ENCODE measurements around the gene SLC50A1. TPM values are rescaled to one million over a fixed set of nuclear protein-coding genes. Genes with fewer than 3 reads are reported as not detected.
"Not testable (repeated sequence)": the region's sequence is repeated elsewhere in the genome, so short reads cannot be mapped to it uniquely, and the experiment has no call there.

Gene SLC50A1
- total RNA-seq, 1 donor from 2014 or later, result 37.7 TPM

DNA sequence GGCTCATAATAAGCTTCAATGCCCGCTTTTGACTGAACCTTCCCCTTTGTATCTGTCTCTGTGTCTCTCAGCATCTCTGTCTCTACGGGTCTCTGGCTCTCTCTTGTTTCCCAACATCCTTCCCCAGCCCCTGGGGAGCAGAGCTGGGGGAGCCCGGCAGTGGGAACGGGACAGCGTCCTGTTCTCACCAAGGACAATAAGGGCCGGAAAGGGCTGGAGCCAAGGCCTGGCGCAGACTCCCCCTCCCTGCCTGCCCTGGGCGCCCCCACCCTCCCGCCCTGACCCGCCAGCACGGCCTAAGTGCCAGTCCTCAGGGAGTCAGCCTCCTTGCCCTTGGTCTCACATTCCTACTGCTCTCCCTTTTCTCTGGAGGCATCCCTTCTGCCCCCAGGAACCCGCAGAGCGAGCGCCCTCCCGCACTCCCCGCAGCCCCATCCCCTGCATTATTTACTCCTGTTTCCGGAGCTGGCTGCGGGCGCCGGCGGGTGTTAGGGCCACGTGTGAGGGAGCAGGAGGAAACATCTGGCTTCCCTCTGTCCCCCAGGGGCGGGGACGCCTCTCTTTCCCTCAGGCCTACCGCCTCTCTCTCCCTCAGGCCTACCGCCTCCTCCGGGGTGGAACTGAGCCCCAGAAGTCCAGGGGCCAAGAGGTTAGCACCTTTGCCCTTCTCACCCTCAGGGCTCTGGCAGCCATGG lies 31.0 kb downstream of the SLC50A1 start:
- DNase-seq (ENCODE audit: low read depth), result no peak
- TF ChIP-seq, protein P1, sequence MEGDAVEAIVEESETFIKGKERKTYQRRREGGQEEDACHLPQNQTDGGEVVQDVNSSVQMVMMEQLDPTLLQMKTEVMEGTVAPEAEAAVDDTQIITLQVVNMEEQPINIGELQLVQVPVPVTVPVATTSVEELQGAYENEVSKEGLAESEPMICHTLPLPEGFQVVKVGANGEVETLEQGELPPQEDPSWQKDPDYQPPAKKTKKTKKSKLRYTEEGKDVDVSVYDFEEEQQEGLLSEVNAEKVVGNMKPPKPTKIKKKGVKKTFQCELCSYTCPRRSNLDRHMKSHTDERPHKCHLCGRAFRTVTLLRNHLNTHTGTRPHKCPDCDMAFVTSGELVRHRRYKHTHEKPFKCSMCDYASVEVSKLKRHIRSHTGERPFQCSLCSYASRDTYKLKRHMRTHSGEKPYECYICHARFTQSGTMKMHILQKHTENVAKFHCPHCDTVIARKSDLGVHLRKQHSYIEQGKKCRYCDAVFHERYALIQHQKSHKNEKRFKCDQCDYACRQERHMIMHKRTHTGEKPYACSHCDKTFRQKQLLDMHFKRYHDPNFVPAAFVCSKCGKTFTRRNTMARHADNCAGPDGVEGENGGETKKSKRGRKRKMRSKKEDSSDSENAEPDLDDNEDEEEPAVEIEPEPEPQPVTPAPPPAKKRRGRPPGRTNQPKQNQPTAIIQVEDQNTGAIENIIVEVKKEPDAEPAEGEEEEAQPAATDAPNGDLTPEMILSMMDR (conservative IDR thresholded peaks at IDR 0.05; ENCODE audit: low read depth, low read length), result no peak
- no peak overlapping the region for H3K4me3 ChIP-seq (ENCODE audit: low read depth, low read length)

DNA sequence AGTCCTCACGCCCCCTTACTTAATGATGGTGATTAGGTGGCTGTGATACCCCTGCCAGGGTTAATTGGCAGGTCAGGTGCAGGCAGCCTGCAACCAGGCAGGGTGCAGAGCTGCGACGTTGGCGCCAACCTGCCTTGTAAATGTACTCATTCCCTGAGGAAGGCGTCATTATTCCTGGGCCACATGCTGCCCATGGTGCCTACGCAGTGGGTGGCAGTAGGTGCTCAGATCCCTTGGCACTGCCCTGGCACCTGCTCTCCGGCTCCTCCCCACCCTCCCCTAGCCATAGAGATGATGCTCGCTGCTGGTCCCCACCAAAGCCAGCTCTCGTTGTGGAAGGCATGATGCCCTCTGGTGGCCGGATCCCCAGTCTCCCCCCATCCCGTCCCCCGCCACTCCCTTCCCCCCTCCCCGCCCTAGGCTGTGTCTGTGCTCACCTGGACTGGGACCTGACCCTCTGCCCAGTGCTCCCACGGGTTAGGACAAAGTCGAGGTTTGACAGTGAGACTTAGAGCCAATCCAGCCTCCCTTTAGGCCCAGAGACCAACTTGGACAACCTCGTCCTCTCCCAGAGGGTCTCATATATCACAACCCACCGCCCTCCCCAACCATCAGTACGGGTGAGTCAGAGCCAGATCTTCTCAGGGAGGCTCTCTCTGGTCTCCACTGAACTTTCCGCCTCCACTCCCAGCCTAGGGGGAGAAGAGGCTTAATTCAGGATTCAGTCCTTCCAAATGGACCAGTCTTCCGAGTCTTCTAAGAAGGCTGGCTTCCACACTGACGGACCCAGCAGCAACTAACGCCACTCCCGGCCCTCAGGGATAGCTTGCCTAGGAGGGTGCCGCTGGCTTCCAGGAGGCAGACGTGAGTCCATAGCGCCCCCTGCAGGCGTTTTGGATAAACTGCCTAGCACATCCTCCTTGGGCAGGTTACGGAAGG lies 31.8 kb downstream of the SLC50A1 start:
- TF ChIP-seq, protein P1 (conservative IDR thresholded peaks at IDR 0.05; ENCODE audit: low read depth, low read length), result peak; percentile 96
- peak overlapping the region; percentile 34 for H3K4me3 ChIP-seq (ENCODE audit: low read depth, low read length)
- no peak for DNase-seq (ENCODE audit: low read depth)

DNA sequence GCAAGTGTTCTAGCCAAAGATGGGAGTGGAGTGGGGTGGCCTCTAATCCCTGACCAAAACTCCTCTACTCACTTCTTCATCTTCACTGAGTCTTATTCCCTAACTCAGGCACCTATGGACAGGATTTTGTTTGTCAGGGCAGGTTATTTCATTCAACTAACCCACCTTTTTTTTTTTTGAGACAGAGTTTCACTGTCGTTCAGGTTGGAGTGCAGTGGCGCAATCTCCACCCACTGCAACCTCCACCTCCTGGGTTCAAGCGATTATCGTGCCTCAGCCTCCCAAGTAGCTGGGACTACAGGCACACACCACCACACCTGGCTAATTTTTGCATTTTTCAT lies 32.4 kb downstream of the SLC50A1 start:
- DNase-seq (ENCODE audit: low read depth); H3K4me3 ChIP-seq (ENCODE audit: low read depth, low read length): not testable (repeated sequence)

DNA sequence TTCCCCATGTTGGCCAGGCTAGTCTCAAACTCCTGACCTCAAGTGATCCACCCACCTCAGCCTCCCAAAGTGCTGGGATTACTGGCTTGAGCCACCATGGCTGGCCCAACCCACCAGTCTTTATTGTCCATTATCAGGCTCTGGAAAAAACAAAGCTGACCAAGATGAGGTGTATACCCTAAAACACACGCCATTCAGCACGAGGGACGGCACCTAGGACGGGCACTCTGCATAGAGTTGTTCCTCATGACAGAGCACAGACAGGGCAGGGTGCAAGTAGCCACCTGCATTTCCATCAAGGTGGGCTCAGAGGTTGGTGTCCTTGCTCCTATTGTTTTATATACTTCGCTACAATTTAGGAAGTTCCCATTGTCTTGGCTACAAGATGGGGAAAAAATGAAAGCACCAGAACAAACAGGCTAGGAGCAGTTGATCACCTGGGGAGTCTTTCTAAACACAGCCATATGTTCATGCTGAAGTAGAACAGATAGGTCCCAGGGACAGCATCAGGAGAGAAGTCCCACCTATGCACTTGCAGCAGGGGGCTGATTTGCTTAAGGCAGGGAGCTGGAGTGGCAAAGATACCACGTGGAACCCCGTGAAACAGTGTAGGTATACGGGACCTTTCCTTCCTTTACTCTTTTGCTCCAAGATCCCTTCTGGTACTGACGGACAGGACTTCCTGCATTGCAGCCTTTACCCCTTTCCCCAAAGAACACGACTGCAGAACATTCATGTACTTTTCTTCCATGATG lies 33.0 kb downstream of the SLC50A1 start:
- no peak overlapping the region for H3K4me3 ChIP-seq (ENCODE audit: low read depth, low read length)
- no peak for DNase-seq (ENCODE audit: low read depth)
- TF ChIP-seq, protein P1 (conservative IDR thresholded peaks at IDR 0.05; ENCODE audit: low read depth, low read length), result no peak

DNA sequence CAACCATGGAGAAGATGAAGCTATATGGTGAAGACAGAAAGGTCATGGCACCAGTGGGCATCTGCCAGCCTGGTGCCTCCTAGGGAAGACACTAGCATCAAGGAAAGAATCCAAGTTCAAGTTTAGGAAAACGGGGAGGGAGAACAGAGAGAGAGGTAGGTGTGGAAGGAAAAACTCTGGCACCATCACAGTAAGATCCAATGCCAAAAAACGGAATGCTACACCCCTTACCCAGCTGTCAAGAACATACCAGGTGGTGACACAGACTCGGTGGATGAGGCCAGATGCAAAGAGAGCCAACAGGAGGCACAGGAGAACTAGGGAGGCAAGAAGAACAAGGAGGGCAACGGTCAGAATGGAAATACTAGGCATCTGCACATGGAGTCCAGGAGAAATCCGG lies 33.9 kb downstream of the SLC50A1 start:
- TF ChIP-seq, protein P1 (conservative IDR thresholded peaks at IDR 0.05; ENCODE audit: low read depth, low read length), result no peak
- no peak for DNase-seq (ENCODE audit: low read depth)
- H3K4me3 ChIP-seq (ENCODE audit: low read depth, low read length), result no peak overlapping the region

DNA sequence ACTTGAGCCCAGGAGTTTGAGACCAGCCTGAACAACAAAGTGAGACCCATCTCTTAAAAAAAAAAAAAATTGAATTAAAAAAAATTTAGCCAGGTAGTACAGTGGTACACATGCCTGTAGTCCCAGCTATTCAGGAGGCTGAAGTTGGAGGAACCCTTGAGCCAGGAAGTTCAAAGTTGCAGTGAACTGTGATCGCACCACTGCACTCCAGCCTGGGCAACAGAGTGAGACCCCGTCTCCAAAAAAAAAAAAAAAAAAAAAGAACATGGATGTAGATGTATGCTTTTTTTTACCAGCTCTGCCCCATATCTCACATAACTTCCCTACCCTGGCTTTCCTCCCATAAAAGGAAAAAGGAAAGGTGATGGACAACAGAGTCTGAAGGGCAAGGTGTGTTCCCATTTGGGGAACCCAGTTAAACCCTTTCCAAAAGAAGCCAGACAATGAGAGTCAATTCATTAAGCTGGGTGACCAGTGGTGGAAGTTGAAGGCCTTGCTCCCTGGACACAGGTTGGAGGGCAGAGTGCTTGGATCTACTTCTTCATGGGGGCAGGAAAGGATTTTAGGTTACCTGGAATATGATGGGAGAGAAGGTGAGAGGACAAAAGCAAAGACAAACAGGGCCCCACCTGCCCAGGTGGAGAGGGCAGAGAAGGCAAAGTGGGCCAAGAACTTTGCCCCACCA lies 34.6 kb downstream of the SLC50A1 start:
- no peak for DNase-seq (ENCODE audit: low read depth)
- no peak overlapping the region for H3K4me3 ChIP-seq (ENCODE audit: low read depth, low read length)
- TF ChIP-seq, protein P1 (conservative IDR thresholded peaks at IDR 0.05; ENCODE audit: low read depth, low read length), result no peak
